SK-N-MC (cell line): Measurements from ENCODE around the gene POC1A.

Experiments
- EZH2 ChIP-seq: fragments of 200-600 bp; sonication (generic); IDR thresholded peaks from one replicate; pipeline ENCODE4 v1.6.1; 2017; ENCODE audit warnings: antibody characterized with exemption
- POLR2AphosphoS5 ChIP-seq: IDR thresholded peaks from 2 replicates; pipeline ENCODE4 v1.6.1; 2012; ENCODE audit warnings: mild to moderate bottlenecking, low read depth, low read length, borderline replicate concordance

GRCh38 chr3:52112056-52112455 lies 42.2 kb downstream of the POC1A start:
- TF ChIP-seq EZH2 (no peak), POLR2AphosphoS5 (no peak)
